ENCODE results near the gene DDX47. TPM values are rescaled to one million over a fixed set of nuclear protein-coding genes. Genes with fewer than 3 reads are reported as not detected.
"Not testable (repeated sequence)": the region's sequence is repeated elsewhere in the genome, so short reads cannot be mapped to it uniquely, and the experiment has no call there.

DDX47 gene
- total RNA-seq, 1 donor from 2014 or later: 45.1 TPM

GRCh38 chr12:12800406-12801180 is 12.6 kb upstream of the DDX47 start:
- Mint-ChIP-seq H3K36me3 (ENCODE audit: low read depth, unreplicated experiment) (no peaks in the 10 kb centered on the region), H3K4me3 (ENCODE audit: unreplicated experiment) (no peak overlapping the region), H3K27ac (ENCODE audit: unreplicated experiment) (no peak overlapping the region), H3K4me1 (ENCODE audit: unreplicated experiment) (peaks cover 3% of the 10 kb centered on the region), H3K9me3 (ENCODE audit: unreplicated experiment) (no peaks in the 10 kb centered on the region), H3K27me3 (ENCODE audit: unreplicated experiment) (peaks cover 6% of the 10 kb centered on the region)
- TF ChIP-seq, protein P1, sequence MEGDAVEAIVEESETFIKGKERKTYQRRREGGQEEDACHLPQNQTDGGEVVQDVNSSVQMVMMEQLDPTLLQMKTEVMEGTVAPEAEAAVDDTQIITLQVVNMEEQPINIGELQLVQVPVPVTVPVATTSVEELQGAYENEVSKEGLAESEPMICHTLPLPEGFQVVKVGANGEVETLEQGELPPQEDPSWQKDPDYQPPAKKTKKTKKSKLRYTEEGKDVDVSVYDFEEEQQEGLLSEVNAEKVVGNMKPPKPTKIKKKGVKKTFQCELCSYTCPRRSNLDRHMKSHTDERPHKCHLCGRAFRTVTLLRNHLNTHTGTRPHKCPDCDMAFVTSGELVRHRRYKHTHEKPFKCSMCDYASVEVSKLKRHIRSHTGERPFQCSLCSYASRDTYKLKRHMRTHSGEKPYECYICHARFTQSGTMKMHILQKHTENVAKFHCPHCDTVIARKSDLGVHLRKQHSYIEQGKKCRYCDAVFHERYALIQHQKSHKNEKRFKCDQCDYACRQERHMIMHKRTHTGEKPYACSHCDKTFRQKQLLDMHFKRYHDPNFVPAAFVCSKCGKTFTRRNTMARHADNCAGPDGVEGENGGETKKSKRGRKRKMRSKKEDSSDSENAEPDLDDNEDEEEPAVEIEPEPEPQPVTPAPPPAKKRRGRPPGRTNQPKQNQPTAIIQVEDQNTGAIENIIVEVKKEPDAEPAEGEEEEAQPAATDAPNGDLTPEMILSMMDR (IDR thresholded peaks at IDR 0.05; ENCODE audit: unreplicated experiment): no peak
- DNase-seq (ENCODE audit: low spot score): no peak

GRCh38 chr12:12801656-12802055 is 11.5 kb upstream of the DDX47 start:
- not testable (repeated sequence) for H3K27me3 Mint-ChIP-seq (ENCODE audit: unreplicated experiment); H3K27ac Mint-ChIP-seq (ENCODE audit: unreplicated experiment); DNase-seq (ENCODE audit: low spot score); H3K36me3 Mint-ChIP-seq (ENCODE audit: low read depth, unreplicated experiment); H3K4me1 Mint-ChIP-seq (ENCODE audit: unreplicated experiment); H3K4me3 Mint-ChIP-seq (ENCODE audit: unreplicated experiment); H3K9me3 Mint-ChIP-seq (ENCODE audit: unreplicated experiment)

GRCh38 chr12:12803186-12803585 is 10.0 kb upstream of the DDX47 start:
- no peak for DNase-seq (ENCODE audit: low spot score)
- H3K4me3 Mint-ChIP-seq (ENCODE audit: unreplicated experiment): no peak overlapping the region
- peaks cover 2% of the 10 kb centered on the region for H3K27me3 Mint-ChIP-seq (ENCODE audit: unreplicated experiment)

DNA sequence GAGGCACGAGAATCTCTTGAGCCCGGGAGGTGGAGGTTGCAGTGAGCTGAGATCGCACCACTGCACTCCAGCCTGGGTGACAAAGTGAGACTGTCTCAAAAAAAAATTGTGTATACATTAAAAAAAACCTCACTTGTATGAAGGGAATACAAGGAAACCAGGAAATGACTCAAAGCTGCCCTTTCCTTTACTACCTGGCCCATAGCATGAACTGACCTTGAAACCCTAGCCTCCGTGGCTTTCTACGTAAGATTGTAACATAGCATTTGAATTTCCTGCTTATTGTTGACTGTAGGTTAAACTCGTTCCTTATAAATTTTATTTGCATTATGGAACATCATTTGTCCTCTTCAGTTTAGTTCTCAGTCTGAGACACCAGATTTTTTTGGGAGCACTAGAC is 9.1 kb upstream of the DDX47 start:
- Mint-ChIP-seq H3K27me3 (ENCODE audit: unreplicated experiment) (peaks cover 2% of the 10 kb centered on the region), H3K4me3 (ENCODE audit: unreplicated experiment) (no peak overlapping the region), H3K9me3 (ENCODE audit: unreplicated experiment) (no peaks in the 10 kb centered on the region), H3K27ac (ENCODE audit: unreplicated experiment) (no peak overlapping the region), H3K4me1 (ENCODE audit: unreplicated experiment) (peaks cover 18% of the 10 kb centered on the region), H3K36me3 (ENCODE audit: low read depth, unreplicated experiment) (no peaks in the 10 kb centered on the region)
- TF ChIP-seq, protein P1 (IDR thresholded peaks at IDR 0.05; ENCODE audit: unreplicated experiment): no peak
- no peak for DNase-seq (ENCODE audit: low spot score)

More at GRCh38 chr12:12803186-12803585, 10.0 kb upstream of the DDX47 start:
- Mint-ChIP-seq H3K9me3 (ENCODE audit: unreplicated experiment) (no peaks in the 10 kb centered on the region), H3K4me1 (ENCODE audit: unreplicated experiment) (peaks cover 12% of the 10 kb centered on the region), H3K36me3 (ENCODE audit: low read depth, unreplicated experiment) (no peaks in the 10 kb centered on the region), H3K27ac (ENCODE audit: unreplicated experiment) (no peak overlapping the region)
- TF ChIP-seq, protein P1 (IDR thresholded peaks at IDR 0.05; ENCODE audit: unreplicated experiment): no peak

GRCh38 chr12:12804432-12804886 is 8.7 kb upstream of the DDX47 start:
- H3K27ac Mint-ChIP-seq (ENCODE audit: unreplicated experiment): no peak overlapping the region
- peaks cover 2% of the 10 kb centered on the region for H3K27me3 Mint-ChIP-seq (ENCODE audit: unreplicated experiment)
- TF ChIP-seq, protein P1 (IDR thresholded peaks at IDR 0.05; ENCODE audit: unreplicated experiment): no peak
- no peaks in the 10 kb centered on the region for H3K9me3 Mint-ChIP-seq (ENCODE audit: unreplicated experiment)
- H3K4me3 Mint-ChIP-seq (ENCODE audit: unreplicated experiment): no peak overlapping the region
- no peaks in the 10 kb centered on the region for H3K36me3 Mint-ChIP-seq (ENCODE audit: low read depth, unreplicated experiment)
- DNase-seq (ENCODE audit: low spot score): no peak
- peaks cover 23% of the 10 kb centered on the region for H3K4me1 Mint-ChIP-seq (ENCODE audit: unreplicated experiment)

Data from endothelial cell (in vitro differentiated cells).